ENCODE data around the gene MRFAP1. TPM values are rescaled to one million over a fixed set of nuclear protein-coding genes. Genes with fewer than 3 reads are reported as not detected.

Gene MRFAP1
- total RNA-seq, 2 experiments from 2014 or later, result 106 to 107 TPM

DNA sequence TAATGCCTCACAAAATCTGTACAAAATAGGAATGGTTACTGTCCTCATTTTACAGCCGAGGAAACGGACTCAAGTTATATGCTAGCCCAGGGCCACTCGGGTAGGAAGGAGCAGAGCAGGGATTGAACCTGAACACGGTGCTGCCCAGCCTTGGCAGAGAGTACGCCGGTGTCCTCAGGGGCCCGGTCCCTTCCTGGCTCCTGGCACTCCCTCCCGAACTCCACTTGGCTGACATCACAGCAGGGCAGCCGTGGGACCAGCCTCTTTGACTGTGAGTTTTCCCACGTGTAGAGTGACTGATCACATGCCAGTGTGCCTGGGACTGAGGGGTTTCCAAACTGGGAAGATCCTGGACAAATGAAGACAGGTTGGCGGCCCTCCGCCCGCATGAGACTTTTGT, 41.8 kb upstream of the MRFAP1 start:
- TF ChIP-seq, protein P1, sequence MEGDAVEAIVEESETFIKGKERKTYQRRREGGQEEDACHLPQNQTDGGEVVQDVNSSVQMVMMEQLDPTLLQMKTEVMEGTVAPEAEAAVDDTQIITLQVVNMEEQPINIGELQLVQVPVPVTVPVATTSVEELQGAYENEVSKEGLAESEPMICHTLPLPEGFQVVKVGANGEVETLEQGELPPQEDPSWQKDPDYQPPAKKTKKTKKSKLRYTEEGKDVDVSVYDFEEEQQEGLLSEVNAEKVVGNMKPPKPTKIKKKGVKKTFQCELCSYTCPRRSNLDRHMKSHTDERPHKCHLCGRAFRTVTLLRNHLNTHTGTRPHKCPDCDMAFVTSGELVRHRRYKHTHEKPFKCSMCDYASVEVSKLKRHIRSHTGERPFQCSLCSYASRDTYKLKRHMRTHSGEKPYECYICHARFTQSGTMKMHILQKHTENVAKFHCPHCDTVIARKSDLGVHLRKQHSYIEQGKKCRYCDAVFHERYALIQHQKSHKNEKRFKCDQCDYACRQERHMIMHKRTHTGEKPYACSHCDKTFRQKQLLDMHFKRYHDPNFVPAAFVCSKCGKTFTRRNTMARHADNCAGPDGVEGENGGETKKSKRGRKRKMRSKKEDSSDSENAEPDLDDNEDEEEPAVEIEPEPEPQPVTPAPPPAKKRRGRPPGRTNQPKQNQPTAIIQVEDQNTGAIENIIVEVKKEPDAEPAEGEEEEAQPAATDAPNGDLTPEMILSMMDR (IDR thresholded peaks at IDR 0.05), result no peak
- ChIA-PET CTCF (no interaction called here), POLR2A (no interaction called here)
- H3K27me3 Mint-ChIP-seq, result no peaks in the 10 kb centered on the region
- no peak for DNase-seq
- ATAC-seq, result no peak
- peaks cover 16% of the 10 kb centered on the region for H3K36me3 Mint-ChIP-seq (ENCODE audit: low read depth)
- intact Hi-C loops (cut with micrococcal nuclease), result no loop called here
- no peak overlapping the region for H3K4me3 Mint-ChIP-seq
- no peaks in the 10 kb centered on the region for H3K4me1 Mint-ChIP-seq (ENCODE audit: low read depth)
- no peak overlapping the region for H3K27ac Mint-ChIP-seq
- H3K9me3 Mint-ChIP-seq, result no peaks in the 10 kb centered on the region

DNA sequence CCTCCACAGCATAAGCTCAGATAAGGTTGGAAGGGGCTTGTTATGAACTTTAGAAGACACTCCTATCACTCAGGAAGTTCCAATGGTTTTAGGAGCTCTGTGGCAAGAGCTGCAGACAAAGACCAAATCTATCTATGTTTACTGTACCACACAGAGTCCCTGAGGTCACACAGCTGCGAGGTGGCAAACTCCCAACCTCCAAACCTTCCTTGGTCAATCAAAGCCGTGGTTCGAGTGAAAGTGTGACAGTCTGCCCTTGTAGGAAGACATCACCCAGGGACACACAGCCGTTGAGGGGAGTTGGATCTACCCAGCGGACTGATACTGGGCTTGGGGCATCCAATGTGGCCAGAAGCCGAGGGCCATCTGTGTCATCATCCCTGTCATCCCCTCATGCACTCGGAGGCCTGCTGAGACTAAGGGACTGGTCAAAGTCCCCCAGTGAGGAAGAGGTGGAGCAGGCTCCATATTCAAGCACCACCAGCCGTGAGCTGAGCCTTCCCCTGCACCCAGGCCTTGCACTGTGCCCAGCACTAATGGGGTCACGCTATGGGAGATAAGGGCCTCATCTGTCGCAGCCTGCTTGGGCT, 38.7 kb upstream of the MRFAP1 start:
- H3K9me3 Mint-ChIP-seq, result peaks cover 3% of the 10 kb centered on the region
- no peak overlapping the region for H3K4me3 Mint-ChIP-seq
- no peak for DNase-seq
- ChIA-PET POLR2A (no interaction called here), CTCF (no interaction called here)
- peaks cover 46% of the 10 kb centered on the region for H3K36me3 Mint-ChIP-seq (ENCODE audit: low read depth)
- H3K27ac Mint-ChIP-seq, result no peak overlapping the region
- H3K27me3 Mint-ChIP-seq, result no peaks in the 10 kb centered on the region
- H3K4me1 Mint-ChIP-seq (ENCODE audit: low read depth), result no peaks in the 10 kb centered on the region
- intact Hi-C loops (cut with micrococcal nuclease), result no loop called here
- TF ChIP-seq, protein P1 (IDR thresholded peaks at IDR 0.05), result no peak
- ATAC-seq, result no peak

DNA sequence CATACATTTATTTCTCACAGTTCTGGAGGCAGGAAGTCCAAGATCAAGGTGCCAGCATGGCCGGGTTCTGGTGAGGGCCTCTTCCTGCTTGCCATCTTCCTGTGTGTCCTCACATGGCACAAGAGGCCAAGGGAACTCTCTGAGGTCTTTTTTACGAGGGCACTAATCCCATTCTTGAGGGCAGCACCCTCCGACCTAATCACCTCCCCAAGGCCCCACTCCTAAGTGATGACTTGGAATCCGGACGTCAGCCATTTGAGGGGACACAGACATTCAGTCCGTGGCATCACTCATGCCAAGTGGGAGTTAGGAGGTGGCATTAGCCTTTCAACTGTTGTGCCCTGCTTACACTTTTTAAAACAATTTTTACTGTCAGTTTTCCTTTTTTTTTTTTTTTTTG, 38.2 kb upstream of the MRFAP1 start:
- no peak for DNase-seq
- ChIA-PET POLR2A (no interaction called here), CTCF (no interaction called here)
- Mint-ChIP-seq H3K4me1 (ENCODE audit: low read depth) (no peaks in the 10 kb centered on the region), H3K4me3 (no peak overlapping the region), H3K9me3 (peaks cover 3% of the 10 kb centered on the region), H3K27me3 (no peaks in the 10 kb centered on the region), H3K27ac (no peak overlapping the region), H3K36me3 (ENCODE audit: low read depth) (peaks cover 52% of the 10 kb centered on the region)
- no peak for ATAC-seq
- TF ChIP-seq, protein P1 (IDR thresholded peaks at IDR 0.05), result no peak
- intact Hi-C loops (cut with micrococcal nuclease), result no loop called here

- intact Hi-C loops (cut with micrococcal nuclease), result no loop called here
- Mint-ChIP-seq H3K4me3 (no peak overlapping the region), H3K9me3 (peaks cover 3% of the 10 kb centered on the region), H3K36me3 (ENCODE audit: low read depth) (peaks cover 60% of the 10 kb centered on the region), H3K27me3 (no peaks in the 10 kb centered on the region), H3K27ac (no peak overlapping the region), H3K4me1 (ENCODE audit: low read depth) (peaks cover 6% of the 10 kb centered on the region)
- POLR2A ChIA-PET, result no interaction called here
- TF ChIP-seq, protein P1 (IDR thresholded peaks at IDR 0.05), result no peak
- no peak for ATAC-seq
- CTCF ChIA-PET, result no interaction called here
- DNase-seq, result no peak
These were observed 37.4 kb upstream of the MRFAP1 start for GRCh38 chr4:6603128-6603527.

- intact Hi-C loops (cut with micrococcal nuclease), result no loop called here
- DNase-seq (no peak), ATAC-seq (no peak)
- H3K36me3 Mint-ChIP-seq (ENCODE audit: low read depth), result peaks cover 67% of the 10 kb centered on the region
- H3K27ac Mint-ChIP-seq, result no peak overlapping the region
- no peaks in the 10 kb centered on the region for H3K27me3 Mint-ChIP-seq
- CTCF ChIA-PET, result no interaction called here
- no peak overlapping the region for H3K4me3 Mint-ChIP-seq
- H3K4me1 Mint-ChIP-seq (ENCODE audit: low read depth), result peaks cover 17% of the 10 kb centered on the region
- TF ChIP-seq, protein P1 (IDR thresholded peaks at IDR 0.05), result no peak
- peaks cover 3% of the 10 kb centered on the region for H3K9me3 Mint-ChIP-seq
- POLR2A ChIA-PET, result no interaction called here
These were observed 35.4 kb upstream of the MRFAP1 start for GRCh38 chr4:6605114-6605513.

Data from activated CD8-positive, alpha-beta T cell treated with anti-CD3 and anti-CD28 coated beads for 36 hours (primary cell).